ENCODE results near the gene PSPN. TPM values are rescaled to one million over a fixed set of nuclear protein-coding genes. Genes with fewer than 3 reads are reported as not detected.
"Not testable (repeated sequence)": the region's sequence is repeated elsewhere in the genome, so short reads cannot be mapped to it uniquely, and the experiment has no call there.

Gene PSPN
- total RNA-seq, 1 donor from 2014 or later = not detected

GRCh38 chr19:6373096-6373812 lies 2.5 kb downstream of the PSPN start:
- H3K27me3 ChIP-seq = no peaks in the 10 kb centered on the region
- peak; percentile 93 to 98 for DNase-seq (ENCODE audit: low spot score in 2 of 2)
- intact Hi-C loops (cut with DNase I) = loop anchor here (1.0 to 5.0 kb wide), 9 partner anchors 12 to 1554 kb away; partner anchors contain the start of genes CLPP, CTXN1, GTF2F1 and NDUFA11
- H3K9me3 ChIP-seq = no peaks in the 10 kb centered on the region
- H3K4me1 ChIP-seq = peaks cover 3 to 11% of the 10 kb centered on the region in 2 donors
- TF ChIP-seq, protein P1, sequence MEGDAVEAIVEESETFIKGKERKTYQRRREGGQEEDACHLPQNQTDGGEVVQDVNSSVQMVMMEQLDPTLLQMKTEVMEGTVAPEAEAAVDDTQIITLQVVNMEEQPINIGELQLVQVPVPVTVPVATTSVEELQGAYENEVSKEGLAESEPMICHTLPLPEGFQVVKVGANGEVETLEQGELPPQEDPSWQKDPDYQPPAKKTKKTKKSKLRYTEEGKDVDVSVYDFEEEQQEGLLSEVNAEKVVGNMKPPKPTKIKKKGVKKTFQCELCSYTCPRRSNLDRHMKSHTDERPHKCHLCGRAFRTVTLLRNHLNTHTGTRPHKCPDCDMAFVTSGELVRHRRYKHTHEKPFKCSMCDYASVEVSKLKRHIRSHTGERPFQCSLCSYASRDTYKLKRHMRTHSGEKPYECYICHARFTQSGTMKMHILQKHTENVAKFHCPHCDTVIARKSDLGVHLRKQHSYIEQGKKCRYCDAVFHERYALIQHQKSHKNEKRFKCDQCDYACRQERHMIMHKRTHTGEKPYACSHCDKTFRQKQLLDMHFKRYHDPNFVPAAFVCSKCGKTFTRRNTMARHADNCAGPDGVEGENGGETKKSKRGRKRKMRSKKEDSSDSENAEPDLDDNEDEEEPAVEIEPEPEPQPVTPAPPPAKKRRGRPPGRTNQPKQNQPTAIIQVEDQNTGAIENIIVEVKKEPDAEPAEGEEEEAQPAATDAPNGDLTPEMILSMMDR (IDR thresholded peaks at IDR 0.05) = no peak
- H3K36me3 ChIP-seq = peaks cover 8 to 12% of the 10 kb centered on the region in 2 donors
- peak overlapping the region; percentile 93 to 99 for H3K27ac ChIP-seq
- H3K4me3 ChIP-seq = peak overlapping the region; percentile 75 to 88

DNA sequence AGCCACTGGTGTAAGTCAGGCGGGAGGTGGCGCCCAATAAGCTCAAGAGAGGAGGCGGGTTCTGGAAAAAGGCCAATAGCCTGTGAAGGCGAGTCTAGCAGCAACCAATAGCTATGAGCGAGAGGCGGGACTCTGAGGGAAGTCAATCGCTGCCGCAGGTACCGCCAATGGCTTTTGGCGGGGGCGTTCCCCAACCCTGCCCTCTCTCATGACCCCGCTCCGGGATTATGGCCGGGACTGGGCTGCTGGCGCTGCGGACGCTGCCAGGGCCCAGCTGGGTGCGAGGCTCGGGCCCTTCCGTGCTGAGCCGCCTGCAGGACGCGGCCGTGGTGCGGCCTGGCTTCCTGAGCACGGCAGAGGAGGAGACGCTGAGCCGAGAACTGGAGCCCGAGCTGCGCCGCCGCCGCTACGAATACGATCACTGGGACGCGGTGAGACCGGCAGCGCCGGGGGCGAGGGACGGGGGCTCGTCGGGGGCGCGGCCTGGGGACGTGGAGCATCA lies 3.1 kb downstream of the PSPN start, which contains the start of gene ALKBH7:
Gene ALKBH7 (plus strand): TSS at position 201 of the 502 bp plus-strand sequence. CDS start 27 bp downstream, at position 228.
- H3K9me3 ChIP-seq = no peaks in the 10 kb centered on the region
- peak; percentile 98 to 100 for DNase-seq (ENCODE audit: low spot score in 2 of 2)
- intact Hi-C loops (cut with DNase I) = loop anchor here (1.0 to 5.0 kb wide), 10 partner anchors 11 to 1555 kb away; partner anchors contain the start of genes CLPP, CTXN1, GPR108 and GTF2F1

DNA sequence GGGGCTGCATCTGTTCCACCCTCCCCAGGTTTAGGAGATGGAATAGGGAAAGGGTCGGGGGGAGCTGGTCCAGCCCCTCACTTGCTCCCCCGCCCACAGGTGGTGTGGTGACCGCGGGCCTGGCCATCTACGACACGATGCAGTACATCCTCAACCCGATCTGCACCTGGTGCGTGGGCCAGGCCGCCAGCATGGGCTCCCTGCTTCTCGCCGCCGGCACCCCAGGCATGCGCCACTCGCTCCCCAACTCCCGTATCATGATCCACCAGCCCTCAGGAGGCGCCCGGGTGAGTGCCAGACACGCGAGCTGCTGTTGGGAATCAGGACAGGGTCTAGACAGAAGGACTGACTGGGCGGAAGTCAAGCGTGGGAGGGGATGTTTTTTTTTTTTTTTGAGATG lies 11.4 kb downstream of the PSPN start:
- no peak overlapping the region for H3K4me3 ChIP-seq
- DNase-seq (ENCODE audit: low spot score in 2 of 2) = no peak
- no peaks in the 10 kb centered on the region for H3K27me3 ChIP-seq
- H3K36me3 ChIP-seq = peaks cover 41 to 51% of the 10 kb centered on the region in 2 donors
- no peak overlapping the region for H3K27ac ChIP-seq
- TF ChIP-seq, protein P1 (IDR thresholded peaks at IDR 0.05) = no peak
- intact Hi-C loops (cut with DNase I) = no loop called here
- peaks cover 4 to 7% of the 10 kb centered on the region in 2 donors for H3K4me1 ChIP-seq
- H3K9me3 ChIP-seq = no peaks in the 10 kb centered on the region

More for the DNA sequence above, 3.1 kb downstream of the PSPN start, which contains the start of gene ALKBH7:
- no peaks in the 10 kb centered on the region for H3K27me3 ChIP-seq
- H3K4me3 ChIP-seq = peak within 1 kb of the TSS; percentile 75 to 88
- peaks cover 12 to 18% of the 10 kb centered on the region in 2 donors for H3K36me3 ChIP-seq
- TF ChIP-seq, protein P1 (IDR thresholded peaks at IDR 0.05) = no peak
- peaks cover 3 to 5% of the 10 kb centered on the region in 2 donors for H3K4me1 ChIP-seq
- H3K27ac ChIP-seq = peak within 1 kb of the TSS; percentile 93 to 99

GRCh38 chr19:6362351-6362801 lies 13.4 kb downstream of the PSPN start:
- Histone ChIP-seq H3K4me1 (peaks cover 4 to 7% of the 10 kb centered on the region in 2 donors), H3K27ac (peak overlapping the region; percentile 80 to 91), H3K27me3 (no peaks in the 10 kb centered on the region), H3K4me3 (peak overlapping the region; percentile 68 to 99), H3K9me3 (no peaks in the 10 kb centered on the region), H3K36me3 (peaks cover 27 to 35% of the 10 kb centered on the region in 2 donors)
- DNase-seq (ENCODE audit: low spot score in 2 of 2) = no peak
- intact Hi-C loops (cut with DNase I) = no loop called here
- TF ChIP-seq, protein P1 (IDR thresholded peaks at IDR 0.05) = no peak

DNA sequence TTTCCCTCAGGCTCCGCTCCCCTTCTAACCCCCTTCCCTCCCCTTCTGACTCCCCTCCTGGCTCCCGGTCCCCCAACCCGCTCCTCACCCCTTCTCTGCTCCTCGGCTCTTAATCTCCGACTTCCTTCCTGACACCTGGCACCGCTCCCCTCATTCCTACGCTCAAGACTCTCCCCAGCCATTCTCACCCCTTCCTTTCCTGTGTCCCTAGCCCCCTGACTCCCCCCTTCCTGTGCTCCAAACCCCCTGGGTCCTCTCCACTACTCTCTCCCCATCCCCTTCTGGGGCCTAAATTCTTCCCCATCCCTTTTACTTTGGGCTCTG lies 13.7 kb downstream of the PSPN start:
- Histone ChIP-seq H3K4me1 (peaks cover 4 to 7% of the 10 kb centered on the region in 2 donors), H3K27me3 (no peaks in the 10 kb centered on the region), H3K4me3 (peak overlapping the region; percentile 68 to 99), H3K36me3 (peaks cover 23 to 31% of the 10 kb centered on the region in 2 donors), H3K27ac (peak overlapping the region; percentile 80 to 91), H3K9me3 (no peaks in the 10 kb centered on the region)
- intact Hi-C loops (cut with DNase I) = no loop called here
- no peak for DNase-seq (ENCODE audit: low spot score in 2 of 2)
- TF ChIP-seq, protein P1 (IDR thresholded peaks at IDR 0.05) = no peak

- not testable (repeated sequence) for DNase-seq (ENCODE audit: low spot score in 2 of 2); H3K27me3 ChIP-seq; H3K9me3 ChIP-seq; H3K4me1 ChIP-seq
- Histone ChIP-seq H3K4me3 (peak overlapping the region; percentile 68 to 99), H3K27ac (peak overlapping the region in 1 of 2 donors; percentile 91), H3K36me3 (peaks cover 12 to 19% of the 10 kb centered on the region in 2 donors)
- intact Hi-C loops (cut with DNase I) = loop anchor here (1.0 kb wide), 2 partner anchors 12 to 32 kb away; partner anchors contain the start of gene GTF2F1
Observed at GRCh38 chr19:6360857-6361216, 14.9 kb downstream of the PSPN start.

- intact Hi-C loops (cut with DNase I); H3K27me3 ChIP-seq; H3K9me3 ChIP-seq; H3K4me1 ChIP-seq; DNase-seq (ENCODE audit: low spot score in 2 of 2); H3K4me3 ChIP-seq; H3K27ac ChIP-seq: not testable (repeated sequence)
- H3K36me3 ChIP-seq = peaks cover 8 to 15% of the 10 kb centered on the region in 2 donors
Observed at GRCh38 chr19:6360445-6360844, 15.3 kb downstream of the PSPN start.
